Measurements from ENCODE around the gene PRKCB. TPM values are rescaled to one million over a fixed set of nuclear protein-coding genes. Genes with fewer than 3 reads are reported as not detected.

The PRKCB gene
- total RNA-seq, 2 experiments from 2014 or later = 77.8 to 81.0 TPM

GRCh38 chr16:24246911-24247607 is 411.3 kb downstream of the PRKCB start:
- POLR2A ChIA-PET = interaction anchor here (0.7 kb wide), 1 partner anchor 843 kb away, joined by 4 read pairs; no protein-coding TSS in a partner anchor
- Mint-ChIP-seq H3K36me3 (ENCODE audit: low read depth) (no peaks in the 10 kb centered on the region), H3K27me3 (peaks cover 13% of the 10 kb centered on the region), H3K4me3 (no peak overlapping the region), H3K4me1 (no peaks in the 10 kb centered on the region), H3K9me3 (no peaks in the 10 kb centered on the region), H3K27ac (no peak overlapping the region)
- CTCF ChIA-PET = no interaction called here
- DNase-seq = no peak

GRCh38 chr16:24253192-24253591 is 417.4 kb downstream of the PRKCB start:
- Mint-ChIP-seq H3K9me3 (no peaks in the 10 kb centered on the region), H3K36me3 (ENCODE audit: low read depth) (no peaks in the 10 kb centered on the region), H3K27ac (no peak overlapping the region), H3K4me1 (no peaks in the 10 kb centered on the region), H3K27me3 (peaks cover 40% of the 10 kb centered on the region), H3K4me3 (no peak overlapping the region)
- ChIA-PET CTCF (interaction anchor here (0.6 to 1.7 kb wide), 8 partner anchors 10 to 383 kb away, joined by 3 to 7 read pairs (median 4); no protein-coding TSS in a partner anchor), POLR2A (no interaction called here)
- peak; percentile 45 for DNase-seq

GRCh38 chr16:24255456-24256371 is 419.9 kb downstream of the PRKCB start, which contains the start of gene CACNG3:
Gene CACNG3 (plus strand): TSS chr16:24256335. CDS start chr16:24256755, 420 bp downstream.
- H3K4me1 Mint-ChIP-seq = no peaks in the 10 kb centered on the region
- H3K4me3 Mint-ChIP-seq = no peak within 1 kb of the TSS
- ChIA-PET POLR2A (no interaction called here), CTCF (no interaction called here)
- peak; percentile 72 for DNase-seq
- H3K27ac Mint-ChIP-seq = no peak within 1 kb of the TSS
- H3K27me3 Mint-ChIP-seq = peaks cover 45% of the 10 kb centered on the region
- H3K9me3 Mint-ChIP-seq = no peaks in the 10 kb centered on the region
- H3K36me3 Mint-ChIP-seq (ENCODE audit: low read depth) = no peaks in the 10 kb centered on the region

- H3K9me3 Mint-ChIP-seq = no peaks in the 10 kb centered on the region
- H3K27me3 Mint-ChIP-seq = peaks cover 49% of the 10 kb centered on the region
- no peak overlapping the region for H3K27ac Mint-ChIP-seq
- H3K4me3 Mint-ChIP-seq = no peak overlapping the region
- DNase-seq = no peak
- no peaks in the 10 kb centered on the region for H3K4me1 Mint-ChIP-seq
- ChIA-PET CTCF (no interaction called here), POLR2A (no interaction called here)
- no peaks in the 10 kb centered on the region for H3K36me3 Mint-ChIP-seq (ENCODE audit: low read depth)
Observed at GRCh38 chr16:24257958-24258357, 422.2 kb downstream of the PRKCB start.

- Mint-ChIP-seq H3K36me3 (ENCODE audit: low read depth) (no peaks in the 10 kb centered on the region), H3K27ac (no peak overlapping the region), H3K27me3 (peaks cover 44% of the 10 kb centered on the region), H3K4me1 (no peaks in the 10 kb centered on the region), H3K4me3 (no peak overlapping the region), H3K9me3 (no peaks in the 10 kb centered on the region)
- no peak for DNase-seq
- ChIA-PET CTCF (no interaction called here), POLR2A (no interaction called here)
Observed at GRCh38 chr16:24258791-24259190, 423.0 kb downstream of the PRKCB start.

- Mint-ChIP-seq H3K27me3 (peaks cover 16% of the 10 kb centered on the region), H3K9me3 (no peaks in the 10 kb centered on the region), H3K4me3 (no peak overlapping the region), H3K36me3 (ENCODE audit: low read depth) (no peaks in the 10 kb centered on the region), H3K4me1 (no peaks in the 10 kb centered on the region), H3K27ac (no peak overlapping the region)
- DNase-seq = no peak
- CTCF ChIA-PET = interaction anchor here (1.4 kb wide), 1 partner anchor 10 kb away, joined by 5 read pairs; no protein-coding TSS in a partner anchor
- POLR2A ChIA-PET = no interaction called here
Observed at GRCh38 chr16:24262816-24263215, 427.0 kb downstream of the PRKCB start.

Small RNA genes within 50 kb of the gene (microRNA-seq; reads per million reads assigned to microRNA genes)
- gene MIR1273H (ENCODE audit: borderline microRNAs expressed, borderline replicate concordance) = not detected

Other genes with a start within 250 kb of the PRKCB start
- 10 to 100 TPM; 57.8 to 82.6 TPM for gene NDUFAB1, start 239.7 kb upstream of the PRKCB start, total RNA-seq
- 10 to 100 TPM; 19.2 to 21.6 TPM for gene PALB2, start 194.7 kb upstream of the PRKCB start, total RNA-seq
- gene DCTN5, start 194.5 kb upstream of the PRKCB start, total RNA-seq = 10 to 100 TPM; 74.2 to 75.2 TPM
- gene PLK1, start 157.1 kb upstream of the PRKCB start, total RNA-seq = 100 to 1,000 TPM; 121 to 134 TPM
- gene ERN2, start 122.8 kb upstream of the PRKCB start, total RNA-seq = not detected
- gene CHP2, start 81.0 kb upstream of the PRKCB start, total RNA-seq = not detected

Data from activated CD4-positive, alpha-beta T cell treated with anti-CD3 and anti-CD28 coated beads, Interleukin-2, amount 10 ng/mL, durations not matched to agents 7 days and 5 days (primary cell).